GM19099 (cell line): ENCODE results near the gene PNMA8C.

ENCODE experiments used
- POLR2A ChIP-seq: IDR thresholded peaks from 3 replicates; pipeline ENCODE4 v1.6.1; 2011; ENCODE audit warnings: low read depth; ENCODE audit not compliant: insufficient read length; ENCODE audit errors: extremely low read depth

PNMA8C gene

GRCh38 chr19:46423188-46423587 lies 5.5 kb downstream of the PNMA8C start:
- TF ChIP-seq POLR2A, result no peak

- TF ChIP-seq POLR2A, result no peak
These were observed 6.4 kb downstream of the PNMA8C start for GRCh38 chr19:46422344-46422743.

GRCh38 chr19:46420056-46420455 lies 8.7 kb downstream of the PNMA8C start:
- no peak for TF ChIP-seq POLR2A

GRCh38 chr19:46413262-46414031 lies 15.3 kb downstream of the PNMA8C start, which contains the start of gene CCDC8:
Gene CCDC8, minus strand, starts transcription at chr19:46413564. Its CDS starts 754 bp downstream, at chr19:46412810.
- TF ChIP-seq POLR2A, result no peak

- TF ChIP-seq POLR2A, result no peak
These were observed 16.0 kb downstream of the PNMA8C start for GRCh38 chr19:46412650-46413261.

- TF ChIP-seq POLR2A, result no peak
These were observed 16.6 kb downstream of the PNMA8C start for GRCh38 chr19:46411925-46412649.

GRCh38 chr19:46411088-46411924 lies 17.4 kb downstream of the PNMA8C start:
- no peak for TF ChIP-seq POLR2A

- TF ChIP-seq POLR2A, result no peak
These were observed 18.3 kb downstream of the PNMA8C start for GRCh38 chr19:46410205-46411087.

- TF ChIP-seq POLR2A, result no peak
These were observed 19.5 kb downstream of the PNMA8C start for GRCh38 chr19:46409191-46409590.

- TF ChIP-seq POLR2A, result no peak
These were observed 20.1 kb downstream of the PNMA8C start for GRCh38 chr19:46408664-46409039.

- no peak for TF ChIP-seq POLR2A
These were observed 20.7 kb downstream of the PNMA8C start for GRCh38 chr19:46407856-46408663.

- TF ChIP-seq POLR2A, result no peak
These were observed 21.8 kb downstream of the PNMA8C start for GRCh38 chr19:46406976-46407375.
